ENCODE measurements around the gene CNTN5.

CNTN5 gene

GRCh38 chr11:99960536-99960935 is 939.8 kb downstream of the CNTN5 start:
- no peak for DNase-seq (ENCODE audit: low read depth)
- no peak for TF ChIP-seq CTCF (IDR thresholded peaks at IDR 0.05; ENCODE audit: low read length, missing control alignments)
- no peak overlapping the region for H3K4me3 ChIP-seq (replicated peaks; ENCODE audit: low read depth, low read length)

GRCh38 chr11:99968336-99968735 is 947.6 kb downstream of the CNTN5 start:
- DNase-seq (ENCODE audit: low read depth): no peak
- no peak for TF ChIP-seq CTCF (IDR thresholded peaks at IDR 0.05; ENCODE audit: low read length, missing control alignments)
- H3K4me3 ChIP-seq (replicated peaks; ENCODE audit: low read depth, low read length): no peak overlapping the region

GRCh38 chr11:99973993-99974392 is 953.2 kb downstream of the CNTN5 start:
- no peak for TF ChIP-seq CTCF (IDR thresholded peaks at IDR 0.05; ENCODE audit: low read length, missing control alignments)
- no peak for DNase-seq (ENCODE audit: low read depth)
- no peak overlapping the region for H3K4me3 ChIP-seq (replicated peaks; ENCODE audit: low read depth, low read length)

- no peak overlapping the region for H3K4me3 ChIP-seq (replicated peaks; ENCODE audit: low read depth, low read length)
- no peak for TF ChIP-seq CTCF (IDR thresholded peaks at IDR 0.05; ENCODE audit: low read length, missing control alignments)
- no peak for DNase-seq (ENCODE audit: low read depth)
Observed at GRCh38 chr11:99979042-99979441, 958.3 kb downstream of the CNTN5 start.

- DNase-seq (ENCODE audit: low read depth): no peak
- H3K4me3 ChIP-seq (replicated peaks; ENCODE audit: low read depth, low read length): no peak overlapping the region
- TF ChIP-seq CTCF (IDR thresholded peaks at IDR 0.05; ENCODE audit: low read length, missing control alignments): no peak
Observed at GRCh38 chr11:99987821-99988470, 967.2 kb downstream of the CNTN5 start.

GRCh38 chr11:99988471-99988837 is 967.7 kb downstream of the CNTN5 start:
- no peak for TF ChIP-seq CTCF (IDR thresholded peaks at IDR 0.05; ENCODE audit: low read length, missing control alignments)
- H3K4me3 ChIP-seq (replicated peaks; ENCODE audit: low read depth, low read length): no peak overlapping the region
- no peak for DNase-seq (ENCODE audit: low read depth)

- no peak for TF ChIP-seq CTCF (IDR thresholded peaks at IDR 0.05; ENCODE audit: low read length, missing control alignments)
- no peak overlapping the region for H3K4me3 ChIP-seq (replicated peaks; ENCODE audit: low read depth, low read length)
- DNase-seq (ENCODE audit: low read depth): no peak
Observed at GRCh38 chr11:100003985-100004384, 983.2 kb downstream of the CNTN5 start.

Measured in fibroblast of pulmonary artery (primary cell).